Body of pancreas (tissue), 4 donors: Measurements from ENCODE around the gene OR52E1.

Source experiments
- POLR2A ChIP-seq, 3 donors: fragments of 450-650 bp; IDR thresholded peaks; one replicate each; pipeline ENCODE4 v1.6.1; 2016; ENCODE audit warnings: antibody characterized with exemption in 3 of 3, mild to moderate bottlenecking in 2 of 3
- TF ChIP-seq, protein P1 (sequence below), 7 experiments: fragments of 450-650 bp in 4 of 7; fragments of 200-600 bp in 3 of 7; sonication (generic) in 3 of 7; IDR thresholded peaks; one replicate each; pipeline ENCODE4 v1.5.1; 2016 to 2019; ENCODE audit warnings: antibody characterized with exemption in 7 of 7

DNA sequence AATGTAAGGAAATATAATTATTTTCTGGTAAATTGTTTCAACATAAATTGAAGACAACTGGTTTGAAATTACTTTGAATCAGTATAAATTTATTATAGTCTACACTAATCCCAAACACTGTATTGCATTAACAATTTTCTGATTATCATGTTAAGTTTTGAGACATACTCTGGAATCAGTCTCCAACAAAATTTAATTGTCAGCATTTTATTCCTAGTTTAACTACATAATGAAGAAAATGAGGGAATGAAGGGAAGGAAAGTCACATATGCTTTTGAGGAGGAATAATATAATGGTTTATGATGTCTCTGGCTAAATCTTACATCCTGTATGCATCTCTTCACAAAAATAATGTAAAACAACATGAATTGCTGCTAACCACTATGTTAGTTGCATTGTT, 14.2 kb downstream of the OR52E1 start:
- TF ChIP-seq, protein P1, sequence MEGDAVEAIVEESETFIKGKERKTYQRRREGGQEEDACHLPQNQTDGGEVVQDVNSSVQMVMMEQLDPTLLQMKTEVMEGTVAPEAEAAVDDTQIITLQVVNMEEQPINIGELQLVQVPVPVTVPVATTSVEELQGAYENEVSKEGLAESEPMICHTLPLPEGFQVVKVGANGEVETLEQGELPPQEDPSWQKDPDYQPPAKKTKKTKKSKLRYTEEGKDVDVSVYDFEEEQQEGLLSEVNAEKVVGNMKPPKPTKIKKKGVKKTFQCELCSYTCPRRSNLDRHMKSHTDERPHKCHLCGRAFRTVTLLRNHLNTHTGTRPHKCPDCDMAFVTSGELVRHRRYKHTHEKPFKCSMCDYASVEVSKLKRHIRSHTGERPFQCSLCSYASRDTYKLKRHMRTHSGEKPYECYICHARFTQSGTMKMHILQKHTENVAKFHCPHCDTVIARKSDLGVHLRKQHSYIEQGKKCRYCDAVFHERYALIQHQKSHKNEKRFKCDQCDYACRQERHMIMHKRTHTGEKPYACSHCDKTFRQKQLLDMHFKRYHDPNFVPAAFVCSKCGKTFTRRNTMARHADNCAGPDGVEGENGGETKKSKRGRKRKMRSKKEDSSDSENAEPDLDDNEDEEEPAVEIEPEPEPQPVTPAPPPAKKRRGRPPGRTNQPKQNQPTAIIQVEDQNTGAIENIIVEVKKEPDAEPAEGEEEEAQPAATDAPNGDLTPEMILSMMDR (IDR thresholded peaks at IDR 0.05) = no peak
- no peak for TF ChIP-seq POLR2A (IDR thresholded peaks at IDR 0.05)
